Activated CD4-positive, alpha-beta T cell treated with anti-CD3 and anti-CD28 coated beads, Interleukin-2, amount 50 U/mL, for 48 hours (primary cell): Measurements from ENCODE around the gene EXOSC2.
A peak's percentile ranks its signal among the peaks of the same experiment; 100 is the strongest.

Experiments used
- DNase-seq, 2 experiments: peaks; one replicate each; pipeline ENCODE4 v3.0.0-alpha.2; 2020

The EXOSC2 gene, protein sequence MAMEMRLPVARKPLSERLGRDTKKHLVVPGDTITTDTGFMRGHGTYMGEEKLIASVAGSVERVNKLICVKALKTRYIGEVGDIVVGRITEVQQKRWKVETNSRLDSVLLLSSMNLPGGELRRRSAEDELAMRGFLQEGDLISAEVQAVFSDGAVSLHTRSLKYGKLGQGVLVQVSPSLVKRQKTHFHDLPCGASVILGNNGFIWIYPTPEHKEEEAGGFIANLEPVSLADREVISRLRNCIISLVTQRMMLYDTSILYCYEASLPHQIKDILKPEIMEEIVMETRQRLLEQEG

GRCh38 chr9:130693426-130694191 is at the start of gene EXOSC2:
Gene EXOSC2 (plus strand): TSS chr9:130693780. CDS start chr9:130693792, 12 bp downstream.
- DNase-seq = peak; percentile 99

DNA sequence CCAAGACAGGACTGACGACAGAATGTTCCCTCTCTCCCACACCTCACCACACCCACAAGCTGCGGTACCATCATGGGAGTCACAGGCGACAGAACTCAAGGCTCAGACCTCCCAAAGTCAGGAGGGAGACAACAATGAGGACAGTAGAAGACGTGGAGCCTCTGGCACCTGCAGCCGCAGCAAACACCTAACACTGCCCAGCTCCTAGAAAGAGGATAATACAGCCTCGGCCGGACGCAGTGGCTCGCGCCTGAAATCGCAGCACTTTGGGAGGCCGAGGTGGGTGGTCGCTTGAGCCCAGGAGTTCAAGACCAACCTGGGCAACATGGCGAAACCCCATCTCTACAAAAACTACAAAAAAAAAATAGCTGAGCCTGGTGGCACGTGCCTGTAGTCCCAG is 42.4 kb upstream of the EXOSC2 start:
- DNase-seq = no peak

DNA sequence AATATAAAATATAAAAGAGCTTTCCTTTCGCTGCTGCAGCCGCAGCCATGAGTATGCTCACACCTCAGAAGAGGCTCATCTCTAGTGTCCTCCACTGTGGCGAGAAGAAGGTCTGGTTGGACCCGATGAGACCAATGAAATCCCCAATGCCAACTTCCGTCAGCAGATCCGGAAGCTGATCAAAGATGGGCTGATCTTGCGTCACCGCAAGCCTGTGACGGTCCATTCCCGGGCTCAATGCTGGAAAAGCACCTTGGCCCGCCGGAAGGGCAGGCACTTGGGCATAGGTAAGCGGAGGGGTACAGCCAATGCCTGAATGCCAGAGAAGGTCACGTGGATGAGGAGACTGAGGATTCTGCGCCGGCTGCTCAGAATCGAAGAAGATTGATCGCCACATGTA is 41.8 kb upstream of the EXOSC2 start:
- DNase-seq = no peak

DNA sequence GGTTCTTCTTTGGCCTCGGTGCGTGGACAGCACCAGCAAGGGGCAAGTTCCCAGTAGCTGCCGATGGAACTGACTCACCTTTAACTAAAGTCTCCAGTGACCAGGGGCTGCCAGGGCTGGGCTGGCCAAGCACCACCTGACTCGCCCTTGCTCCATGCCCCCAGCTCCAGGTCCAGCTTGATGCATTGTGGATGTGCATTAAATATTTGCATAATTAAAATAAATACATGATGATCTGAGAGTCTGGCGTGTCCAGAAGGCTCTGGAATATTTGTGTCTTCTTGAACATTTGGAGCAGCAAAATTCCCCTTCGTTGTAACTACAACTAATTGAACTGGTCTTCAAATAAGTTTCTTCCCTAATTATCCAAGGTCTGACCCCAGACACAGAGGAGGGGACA is 38.7 kb upstream of the EXOSC2 start:
- no peak for DNase-seq

DNA sequence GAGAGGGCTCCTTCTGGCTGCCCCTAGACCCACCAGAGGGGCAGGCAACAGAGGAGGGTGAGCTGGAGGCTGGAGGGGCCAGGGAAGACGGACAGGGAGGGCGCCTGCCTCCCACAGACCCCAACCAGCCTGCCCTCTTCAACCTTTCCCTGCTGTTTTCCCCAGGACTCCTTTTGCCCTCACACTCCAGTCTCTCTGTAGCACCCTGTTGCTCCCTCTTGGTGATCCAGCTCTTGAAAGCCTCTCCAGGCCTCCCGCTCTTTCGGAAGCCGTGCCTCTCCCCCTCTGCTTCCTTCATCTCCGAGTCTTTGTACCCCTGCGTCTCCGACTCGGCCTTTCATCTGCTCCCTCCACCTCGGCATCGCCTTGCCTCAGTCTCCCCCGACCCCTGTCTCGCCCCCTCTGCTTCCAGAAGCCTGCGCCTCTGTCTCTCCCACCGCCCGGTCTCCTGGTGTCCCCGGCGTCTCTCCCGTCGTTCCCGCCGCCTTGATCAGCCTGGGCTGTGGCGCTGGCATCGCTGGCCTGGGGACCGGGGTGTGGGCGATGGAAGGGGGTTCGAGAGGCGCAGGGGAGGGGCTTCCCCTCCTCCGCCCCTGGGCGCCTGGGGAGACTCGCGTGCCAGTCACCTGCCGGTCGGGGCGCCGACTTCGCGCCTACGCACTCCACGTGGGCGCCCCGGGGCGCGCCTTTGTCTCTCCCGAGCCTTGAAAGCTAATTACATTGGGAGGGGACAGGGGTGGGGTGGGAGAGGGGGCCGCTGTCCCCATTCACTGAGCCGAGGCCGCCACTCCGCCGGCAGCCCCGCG is 34.5 kb upstream of the EXOSC2 start:
- DNase-seq = no peak

GRCh38 chr9:130659699-130660248 is 33.8 kb upstream of the EXOSC2 start:
- no peak for DNase-seq

GRCh38 chr9:130660326-130660682 is 33.3 kb upstream of the EXOSC2 start:
- no peak for DNase-seq

- DNase-seq = no peak
Measured at GRCh38 chr9:130660683-130661450, 32.7 kb upstream of the EXOSC2 start.

DNA sequence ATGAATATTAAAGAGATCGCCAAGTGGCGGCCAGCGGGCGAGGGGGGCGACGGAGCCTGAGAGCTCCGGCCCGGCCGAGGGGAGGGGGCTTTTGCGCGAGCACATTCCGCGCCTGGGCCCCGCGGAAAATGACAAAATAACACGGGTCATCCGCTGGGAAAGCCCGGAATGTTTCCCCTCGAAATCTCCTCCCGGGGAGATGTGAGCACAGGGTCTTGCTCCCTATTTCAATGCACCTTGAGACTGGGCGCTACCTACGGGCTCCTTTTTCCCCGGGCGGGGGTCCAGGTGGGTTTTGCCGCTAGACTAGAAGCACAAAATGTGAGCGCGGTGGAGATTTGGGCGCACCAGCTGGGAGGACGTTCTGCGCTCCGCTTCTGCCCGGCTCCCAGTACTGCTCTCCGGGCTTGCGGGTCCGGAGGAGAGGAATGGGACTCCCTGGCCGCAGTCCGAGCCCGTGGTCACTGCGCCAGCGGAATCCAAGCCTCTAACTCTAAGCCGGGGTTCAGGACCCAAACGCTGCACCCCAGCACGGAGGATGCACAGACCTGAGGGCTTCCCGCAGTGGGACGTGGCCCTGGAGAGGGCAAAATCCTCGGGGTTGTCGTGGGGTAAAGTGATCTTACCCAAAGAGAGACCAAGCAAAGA is 32.0 kb upstream of the EXOSC2 start:
- DNase-seq = no peak

DNA sequence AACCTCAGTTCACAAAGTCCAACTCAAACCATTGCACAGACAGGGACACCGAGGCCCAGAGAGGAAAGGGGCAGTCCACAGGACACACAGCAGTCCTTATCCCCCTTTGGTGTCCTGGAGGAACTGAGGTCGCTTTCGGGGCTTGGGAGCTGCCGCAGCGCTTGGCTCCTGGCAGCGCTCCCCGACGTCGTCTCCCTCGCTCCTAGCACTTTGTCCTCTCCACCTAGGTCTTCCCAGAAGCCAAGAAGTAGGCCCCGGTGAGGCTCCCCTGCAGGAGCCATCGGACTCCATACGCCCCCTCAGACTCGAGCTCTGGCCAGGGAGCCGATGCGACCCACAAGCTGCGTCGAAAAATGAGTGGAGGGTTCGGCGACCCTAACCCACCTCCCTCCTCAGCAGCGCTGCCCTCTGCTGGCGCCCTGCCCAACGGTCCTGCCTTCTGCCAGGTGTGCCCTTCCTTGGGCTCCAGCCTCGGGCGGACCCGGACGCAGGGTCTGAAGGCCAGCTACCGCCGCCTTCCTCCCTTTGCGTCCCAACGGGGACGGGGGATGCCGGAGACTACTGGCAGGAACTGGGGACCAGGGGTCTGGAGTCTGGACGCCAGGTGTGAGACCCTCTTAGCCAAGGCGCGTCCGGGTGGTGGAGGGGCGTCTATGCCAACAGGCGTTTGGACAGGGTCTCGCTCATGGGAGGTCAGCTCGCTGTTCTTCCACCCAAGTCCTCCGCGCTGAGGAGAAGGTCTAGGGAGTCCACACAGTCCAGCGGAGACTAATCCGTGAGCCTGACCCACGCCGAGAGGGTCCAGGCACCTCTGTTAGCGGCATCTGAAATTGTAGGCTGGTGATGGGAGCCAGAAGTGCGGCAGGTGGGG is 31.2 kb upstream of the EXOSC2 start:
- DNase-seq = no peak

DNA sequence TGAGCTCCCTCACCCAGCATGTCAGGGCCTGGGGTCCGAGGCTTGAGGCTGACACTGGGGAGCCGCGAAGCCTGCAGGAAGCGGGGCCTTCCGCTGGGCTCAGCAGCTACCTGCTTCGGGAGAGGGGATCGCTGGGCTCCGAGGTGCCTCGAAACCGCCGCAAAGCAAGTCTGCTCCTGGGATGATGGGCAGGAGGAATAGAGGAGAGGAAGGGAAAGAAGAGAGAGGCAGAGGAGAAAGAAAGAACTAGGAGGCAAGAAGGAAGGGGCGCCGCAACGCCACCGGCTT is 30.7 kb upstream of the EXOSC2 start:
- DNase-seq = no peak

DNA sequence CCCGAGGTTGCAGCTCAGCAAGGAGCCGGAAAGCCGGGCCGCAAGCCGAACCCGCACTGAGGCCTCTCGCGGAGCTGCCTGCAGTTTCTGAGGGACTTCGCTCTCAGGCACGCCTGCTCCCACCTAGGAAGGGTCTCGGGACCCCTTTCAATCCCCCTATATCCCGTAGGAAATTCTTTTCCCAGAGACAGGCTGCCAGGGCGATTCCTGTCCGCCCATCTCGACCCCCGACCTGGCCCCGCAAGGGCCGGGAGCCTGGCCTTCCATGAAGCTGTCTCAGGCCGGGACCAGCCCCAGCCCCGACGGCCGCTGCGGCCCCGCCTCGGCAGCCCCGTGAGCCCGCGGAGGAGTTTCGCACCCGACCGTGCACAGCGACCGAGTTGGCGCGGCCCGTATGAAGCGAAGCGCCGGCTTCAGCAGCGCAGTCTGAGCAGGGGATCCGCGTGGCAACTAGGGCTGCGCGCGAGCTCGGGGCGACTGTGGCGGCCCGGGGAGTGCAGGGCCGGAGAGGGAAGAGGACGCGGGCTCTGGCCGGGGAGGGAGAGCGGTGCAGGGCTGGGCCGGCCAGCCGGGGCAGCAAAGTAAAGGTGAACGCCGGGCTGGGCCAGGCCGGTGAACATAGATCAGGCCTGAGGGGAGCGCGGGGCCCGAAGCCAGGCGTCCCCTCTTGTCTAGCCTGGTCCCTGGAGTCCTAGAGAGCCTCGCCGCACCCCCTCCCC is 30.2 kb upstream of the EXOSC2 start:
- peak in 1 of 2 experiments; percentile 27 for DNase-seq

GRCh38 chr9:130663977-130664250 is 29.7 kb upstream of the EXOSC2 start:
- no peak for DNase-seq

DNA sequence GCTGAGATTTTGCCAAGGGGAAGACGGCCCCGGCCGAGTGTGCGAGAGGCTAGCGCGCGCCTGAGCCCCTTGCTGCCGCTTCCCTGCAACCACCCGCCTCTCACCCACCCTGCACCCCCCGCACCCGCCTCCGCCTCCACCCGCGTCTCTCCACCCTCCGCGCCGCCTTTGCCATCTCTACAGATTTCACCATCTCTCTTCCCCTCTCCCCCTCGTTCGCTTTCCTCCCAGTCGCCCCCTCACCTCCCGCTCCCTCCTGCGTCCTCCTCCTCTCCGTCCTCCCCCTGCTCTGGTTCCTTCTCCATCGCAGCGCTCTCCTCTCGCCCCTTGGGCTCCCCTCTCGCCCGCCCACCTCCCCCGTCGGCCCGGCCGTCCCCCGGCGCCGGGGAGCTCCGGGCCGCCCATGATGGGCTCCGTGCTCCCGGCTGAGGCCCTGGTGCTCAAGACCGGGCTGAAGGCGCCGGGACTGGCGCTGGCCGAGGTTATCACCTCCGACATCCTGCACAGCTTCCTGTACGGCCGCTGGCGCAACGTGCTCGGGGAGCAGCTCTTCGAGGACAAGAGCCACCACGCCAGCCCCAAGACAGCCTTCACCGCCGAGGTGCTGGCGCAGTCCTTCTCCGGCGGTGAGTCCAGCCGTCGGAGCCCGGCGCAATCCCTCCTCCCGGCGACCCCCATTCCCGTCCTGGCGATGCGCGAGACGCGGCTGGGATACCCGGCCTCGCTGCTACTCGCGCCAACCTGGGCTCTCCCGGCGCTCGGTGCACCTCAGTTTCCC is 29.1 kb upstream of the EXOSC2 start, which contains the start of gene PRDM12:
Gene PRDM12, plus strand, starts transcription at position 344 of the 778 bp plus-strand sequence. Its CDS starts 60 bp downstream, at position 404.
- no peak for DNase-seq

DNA sequence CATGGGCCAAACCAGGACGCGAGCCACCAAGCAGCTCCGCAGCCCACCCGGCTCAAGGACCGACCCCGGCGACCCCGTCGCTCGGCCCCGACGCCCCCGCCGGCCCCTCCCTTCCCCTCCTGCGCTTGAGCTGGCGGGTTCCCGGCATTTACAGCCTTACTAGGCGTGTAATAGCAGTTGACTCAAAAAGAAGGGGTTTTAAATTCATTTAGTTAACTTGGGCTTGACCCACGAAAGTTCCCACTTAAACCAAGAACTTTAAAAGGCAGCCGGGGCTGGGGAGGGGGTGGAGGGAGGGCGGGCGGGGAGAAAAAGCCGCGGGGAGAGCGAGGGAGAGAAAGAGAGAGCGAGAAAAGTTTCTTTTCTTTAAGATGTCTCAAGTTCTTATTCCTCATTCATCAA is 28.6 kb upstream of the EXOSC2 start:
- DNase-seq = no peak

- no peak for DNase-seq
Measured at GRCh38 chr9:130665431-130666392, 27.9 kb upstream of the EXOSC2 start.

- no peak for DNase-seq
Measured at GRCh38 chr9:130666393-130667119, 27.0 kb upstream of the EXOSC2 start.

GRCh38 chr9:130667120-130667435 is 26.5 kb upstream of the EXOSC2 start:
- DNase-seq = no peak
